SK-MEL-5 (cell line): ENCODE data around the gene GPR6. TPM values are rescaled to one million over a fixed set of nuclear protein-coding genes. Genes with fewer than 3 reads are reported as not detected.
A peak's percentile ranks its signal among the peaks of the same experiment; 100 is the strongest.

Source experiments
- DNase-seq: peaks from one replicate; pipeline ENCODE4 v3.0.0-alpha.2; 2016; ENCODE audit warnings: low read depth, low spot score
- in situ Hi-C: cut with HindIII; loops from 2 replicates; pipeline ENCODE4 v1.10.0; 2016; ENCODE audit warnings: low sequenced_read_pairs, high pct_unique_total_duplicates, low pct_unique_long_range_greater_than_20kb
- polyA plus RNA-seq, 2 experiments: library from polyadenylated mRNA; depleted of rRNA; stranded (reverse); fragments of >200 nt; gene quantifications; 2 replicates each; pipeline ENCODE4 v1.2.3, GENCODE V29; 2015
- total RNA-seq: library from RNA; depleted of rRNA; stranded (reverse); fragments of >200 nt; shearing (Covaris generic); gene quantifications from 2 replicates; pipeline ENCODE4 v1.2.3, GENCODE V29; 2014; rRNA removed

GPR6 gene
- not detected in 2 replicates for total RNA-seq
- polyA plus RNA-seq (2015; cell fraction: cytosol; rRNA removed), result not detected in 2 replicates
- polyA plus RNA-seq (2015; cell fraction: nucleus; rRNA removed), result not detected in 2 replicates

DNA sequence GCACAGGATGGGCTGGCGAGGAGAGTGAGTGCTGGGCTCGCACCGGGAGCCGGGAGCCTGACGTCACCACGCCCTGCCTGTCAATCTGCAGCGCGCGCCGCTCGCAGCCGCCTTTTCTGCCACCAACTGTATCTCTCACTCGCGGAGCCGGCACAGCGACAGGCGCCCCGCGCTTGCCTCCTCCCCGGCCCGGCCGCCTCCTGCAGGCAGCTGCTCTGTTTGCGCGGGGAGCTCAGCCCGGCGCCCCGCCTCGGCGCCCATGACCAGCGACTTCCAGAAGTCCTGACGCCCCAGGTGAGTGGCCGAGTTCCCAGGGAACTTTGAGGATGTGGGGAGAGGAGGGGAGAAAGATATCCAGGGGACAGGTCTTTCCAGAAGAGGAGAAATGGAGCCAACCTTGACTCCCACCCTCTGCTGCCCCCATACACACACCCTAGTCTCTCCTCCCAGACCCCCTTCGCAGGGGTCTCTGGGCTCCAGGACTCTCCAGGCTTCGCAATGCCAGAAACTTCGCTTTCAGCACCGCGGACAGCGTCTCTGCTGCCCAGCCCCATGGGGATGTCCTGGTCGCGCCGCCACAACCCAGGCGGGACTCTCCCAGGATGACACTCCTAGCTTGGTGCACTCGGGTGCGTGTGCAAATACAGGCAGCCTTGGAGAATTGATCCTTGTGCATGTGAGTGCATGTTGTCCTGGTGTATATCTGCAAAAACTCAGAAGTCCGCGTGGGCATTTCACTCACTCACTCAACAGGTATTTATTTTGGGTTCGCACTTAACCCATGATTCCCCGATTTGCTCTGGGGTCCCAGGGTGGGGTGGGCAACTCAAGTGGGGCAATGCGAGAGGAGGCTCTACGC lies at the start of gene GPR6:
GPR6 (plus strand) TSS at position 138 of the 859 bp plus-strand sequence. CDS start 802 bp downstream, outside the sequence.
- DNase-seq, result peak; percentile 32
- in situ Hi-C loops, result no loop called here

- in situ Hi-C loops, result no loop called here
- no peak for DNase-seq
These were observed 43.8 kb upstream of the GPR6 start for GRCh38 chr6:109934293-109934692.

- in situ Hi-C loops, result no loop called here
- DNase-seq, result no peak
These were observed 38.5 kb upstream of the GPR6 start for GRCh38 chr6:109939654-109940053.

DNA sequence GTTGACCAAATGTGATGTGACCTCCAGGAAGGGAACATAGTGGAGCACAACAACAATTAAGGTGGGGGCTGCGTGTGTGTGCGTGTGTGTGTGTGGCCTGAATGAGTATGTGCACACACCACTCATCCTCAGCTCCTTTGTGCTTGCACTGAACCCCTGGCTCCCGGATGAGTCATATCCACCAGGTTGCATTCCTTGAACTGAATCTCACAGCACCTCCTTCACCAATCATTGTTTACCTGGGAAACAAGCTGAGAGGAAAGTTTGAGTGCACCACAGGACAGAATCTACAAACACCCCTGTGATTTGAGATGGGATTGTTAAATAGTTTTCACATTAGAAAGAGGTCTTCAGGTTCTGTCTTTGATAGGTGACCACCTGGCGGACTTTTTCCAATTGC lies 33.7 kb upstream of the GPR6 start:
- in situ Hi-C loops, result no loop called here
- DNase-seq, result no peak

DNA sequence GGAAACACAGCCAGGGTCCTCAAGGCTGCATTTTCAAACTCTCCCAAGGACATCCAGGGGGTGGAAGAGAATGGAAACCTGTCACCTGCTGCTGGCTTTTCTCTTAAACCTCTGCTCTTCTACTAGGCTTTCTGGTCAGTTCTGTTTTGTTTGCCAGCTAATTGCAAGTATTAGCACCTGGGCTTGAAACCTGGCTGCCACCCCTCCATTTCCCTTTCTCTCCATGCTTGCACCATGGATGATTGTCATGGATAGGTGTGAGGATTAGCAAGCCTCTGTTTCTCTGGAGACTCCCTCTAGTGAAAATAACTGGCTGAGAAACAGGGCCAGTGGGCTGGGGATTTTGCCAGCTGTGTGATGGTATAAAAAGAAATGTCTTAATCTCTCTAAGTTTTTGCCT lies 33.0 kb upstream of the GPR6 start:
- in situ Hi-C loops, result no loop called here
- no peak for DNase-seq

DNA sequence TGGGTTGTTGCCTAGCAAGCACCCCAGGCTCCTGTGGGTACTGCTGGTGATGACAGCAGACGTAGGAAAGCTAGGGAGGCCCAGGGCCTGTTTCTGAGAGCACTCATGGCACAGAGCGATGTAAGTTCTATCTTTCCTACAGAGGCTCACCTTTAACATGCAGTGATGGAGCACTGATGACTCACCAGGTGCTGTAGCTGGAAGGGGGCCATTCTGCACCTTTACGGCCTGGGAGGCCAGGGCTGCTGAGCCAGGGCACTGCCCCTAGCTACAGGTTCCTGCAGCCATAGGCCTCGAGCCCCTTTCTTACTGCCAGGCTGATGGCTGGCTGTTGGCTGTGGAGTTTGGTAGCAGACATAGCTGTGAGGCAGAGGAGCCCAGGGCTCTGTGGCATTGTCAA lies 31.1 kb upstream of the GPR6 start:
- no peak for DNase-seq
- in situ Hi-C loops, result no loop called here

- in situ Hi-C loops, result no loop called here
- no peak for DNase-seq
These were observed 28.6 kb upstream of the GPR6 start for GRCh38 chr6:109949281-109950065.

DNA sequence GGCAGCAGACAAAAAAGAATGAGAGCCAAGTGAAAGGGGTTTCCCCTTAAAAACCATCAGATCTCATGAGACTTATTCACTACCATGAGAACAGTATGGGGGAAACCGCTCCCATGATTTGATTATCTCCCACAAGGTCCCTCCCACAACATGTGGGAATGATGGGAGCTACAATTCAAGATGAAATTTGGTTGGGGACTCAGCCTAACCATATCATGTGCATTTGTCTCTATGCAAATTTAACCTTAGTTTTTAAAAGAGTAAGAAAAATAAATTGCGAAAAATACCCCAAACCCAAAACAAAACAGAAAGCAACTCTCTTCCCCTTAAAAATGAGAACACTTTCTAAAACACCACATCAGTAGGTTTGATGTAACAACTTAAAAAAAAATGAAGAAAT lies 22.6 kb upstream of the GPR6 start:
- DNase-seq, result no peak
- in situ Hi-C loops, result no loop called here

DNA sequence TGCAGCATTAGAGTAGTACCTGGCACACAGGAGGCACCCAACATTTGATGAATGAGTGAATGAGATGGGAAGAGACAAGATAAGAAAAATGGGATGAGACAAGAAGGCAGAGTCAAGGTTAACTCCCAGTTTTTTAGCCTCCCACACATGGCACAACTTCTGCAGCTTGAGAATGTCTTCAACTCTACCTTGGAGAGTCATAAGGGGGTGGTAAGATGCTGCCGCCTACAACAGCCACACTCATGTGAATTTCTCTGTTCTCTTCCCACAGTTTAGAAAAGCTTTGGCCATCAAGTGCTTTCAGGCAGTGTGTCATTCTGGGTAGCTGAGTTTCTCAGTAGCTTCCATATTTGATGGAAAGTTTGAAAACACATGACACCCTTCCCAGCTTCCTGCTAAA lies 19.5 kb upstream of the GPR6 start:
- in situ Hi-C loops, result no loop called here
- no peak for DNase-seq

DNA sequence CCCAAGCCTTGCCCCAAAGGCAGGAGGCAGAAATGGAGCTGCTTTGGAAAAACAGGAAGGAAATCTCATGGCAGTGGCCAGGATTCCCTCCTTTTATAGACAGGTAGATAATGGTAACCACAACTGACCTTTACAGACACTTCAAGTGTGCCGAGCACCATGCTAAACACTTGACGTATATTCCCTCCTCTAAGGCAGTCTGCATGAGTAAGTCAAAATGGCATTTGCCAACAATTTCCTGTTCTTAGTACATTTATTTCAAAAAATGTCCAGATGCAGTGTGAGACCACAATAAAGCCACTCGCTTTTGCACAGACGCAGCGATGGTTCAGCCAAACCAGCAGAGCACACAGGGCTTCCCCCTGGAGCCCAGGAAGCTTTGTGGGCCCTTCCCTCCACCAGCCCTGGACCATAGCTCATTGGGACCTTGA lies 16.5 kb upstream of the GPR6 start:
- in situ Hi-C loops, result no loop called here
- DNase-seq, result no peak

DNA sequence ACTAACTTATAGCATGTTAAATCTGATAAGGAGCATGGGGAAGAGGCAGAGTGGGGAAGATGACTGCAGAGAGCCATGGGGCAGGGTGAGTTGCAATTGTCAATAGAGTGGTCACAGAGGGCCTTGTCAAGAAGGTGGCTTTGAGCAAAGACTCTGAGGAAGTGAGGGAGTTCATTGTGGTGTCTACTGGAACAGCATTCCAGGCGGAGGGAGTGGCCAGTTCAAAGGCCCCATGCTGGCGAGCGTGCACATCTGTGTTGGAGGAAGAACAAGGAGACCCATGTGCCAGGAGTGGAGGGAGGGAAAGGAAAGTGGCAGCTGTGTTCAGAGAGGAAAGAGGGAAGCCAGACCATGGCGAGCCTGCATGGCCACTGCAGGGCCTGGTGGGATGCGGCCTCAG lies 15.8 kb upstream of the GPR6 start:
- no peak for DNase-seq
- in situ Hi-C loops, result no loop called here

- in situ Hi-C loops, result no loop called here
- DNase-seq, result no peak
These were observed 14.4 kb upstream of the GPR6 start for GRCh38 chr6:109963598-109964170.

GRCh38 chr6:109964949-109965348 lies 13.2 kb upstream of the GPR6 start:
- no peak for DNase-seq
- in situ Hi-C loops, result no loop called here

GRCh38 chr6:109966299-109966698 lies 11.8 kb upstream of the GPR6 start:
- in situ Hi-C loops, result no loop called here
- no peak for DNase-seq

- in situ Hi-C loops, result no loop called here
- no peak for DNase-seq
These were observed 329 bp upstream of the GPR6 start for GRCh38 chr6:109977791-109978173.

DNA sequence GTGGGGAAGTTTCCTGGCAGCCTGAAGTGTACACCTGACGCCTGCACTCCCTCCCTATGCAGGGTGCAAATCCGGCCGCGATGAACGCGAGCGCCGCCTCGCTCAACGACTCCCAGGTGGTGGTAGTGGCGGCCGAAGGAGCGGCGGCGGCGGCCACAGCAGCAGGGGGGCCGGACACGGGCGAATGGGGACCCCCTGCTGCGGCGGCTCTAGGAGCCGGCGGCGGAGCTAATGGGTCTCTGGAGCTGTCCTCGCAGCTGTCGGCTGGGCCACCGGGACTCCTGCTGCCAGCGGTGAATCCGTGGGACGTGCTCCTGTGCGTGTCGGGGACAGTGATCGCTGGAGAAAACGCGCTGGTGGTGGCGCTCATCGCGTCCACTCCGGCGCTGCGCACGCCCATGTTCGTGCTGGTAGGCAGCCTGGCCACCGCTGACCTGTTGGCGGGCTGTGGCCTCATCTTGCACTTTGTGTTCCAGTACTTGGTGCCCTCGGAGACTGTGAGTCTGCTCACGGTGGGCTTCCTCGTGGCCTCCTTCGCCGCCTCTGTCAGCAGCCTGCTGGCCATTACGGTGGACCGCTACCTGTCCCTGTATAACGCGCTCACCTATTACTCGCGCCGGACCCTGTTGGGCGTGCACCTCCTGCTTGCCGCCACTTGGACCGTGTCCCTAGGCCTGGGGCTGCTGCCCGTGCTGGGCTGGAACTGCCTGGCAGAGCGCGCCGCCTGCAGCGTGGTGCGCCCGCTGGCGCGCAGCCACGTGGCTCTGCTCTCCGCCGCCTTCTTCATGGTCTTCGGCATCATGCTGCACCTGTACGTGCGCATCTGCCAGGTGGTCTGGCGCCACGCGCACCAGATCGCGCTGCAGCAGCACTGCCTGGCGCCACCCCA lies 1.2 kb downstream of the GPR6 start:
- DNase-seq, result no peak
- in situ Hi-C loops, result no loop called here

DNA sequence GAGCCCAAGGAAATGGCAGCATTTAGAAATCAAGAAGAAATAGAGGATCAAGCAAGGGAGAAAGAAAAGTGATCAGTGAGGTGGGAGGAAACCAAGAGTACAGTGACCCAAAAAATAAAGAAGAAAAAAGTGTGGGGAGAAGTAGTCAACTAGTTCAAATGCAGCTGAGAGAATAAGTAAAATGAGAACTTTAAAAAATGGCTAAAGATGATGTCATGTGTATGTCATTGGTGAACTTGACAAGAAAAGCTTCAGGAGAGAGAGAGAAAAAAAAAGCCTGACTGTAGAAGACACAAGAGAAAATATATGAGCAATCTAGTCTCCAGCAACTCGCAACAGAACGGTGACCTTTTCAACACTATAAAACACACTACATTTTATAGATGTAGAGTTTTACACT lies 6.3 kb downstream of the GPR6 start:
- no peak for DNase-seq
- in situ Hi-C loops, result no loop called here
